Hematopoietic multipotent progenitor cell treated with erythropoietin and hydrocortisone succinate and interleukin-3 and kit ligand, for 8 days (in vitro differentiated cells): ENCODE results near the gene SPIRE1.

Experiments
- DNase-seq: peaks from one replicate; pipeline ENCODE4 v3.0.0-alpha.2; 2015

SPIRE1 gene

GRCh38 chr18:12409469-12409868, 248.4 kb downstream of the SPIRE1 start:
- no peak for DNase-seq

- DNase-seq: no peak
These were observed 249.5 kb downstream of the SPIRE1 start for GRCh38 chr18:12408247-12408869.

- DNase-seq: no peak
These were observed 251.4 kb downstream of the SPIRE1 start for GRCh38 chr18:12406371-12407111.

- DNase-seq: no peak
These were observed 252.8 kb downstream of the SPIRE1 start for GRCh38 chr18:12405066-12405465.

GRCh38 chr18:12403601-12404506, 254.1 kb downstream of the SPIRE1 start:
- DNase-seq: no peak

- DNase-seq: no peak
These were observed 256.0 kb downstream of the SPIRE1 start for GRCh38 chr18:12401881-12402280.

GRCh38 chr18:12399231-12399630, 258.7 kb downstream of the SPIRE1 start:
- DNase-seq: no peak

- DNase-seq: no peak
These were observed 259.3 kb downstream of the SPIRE1 start for GRCh38 chr18:12398625-12399024.

- no peak for DNase-seq
These were observed 260.1 kb downstream of the SPIRE1 start for GRCh38 chr18:12397793-12398192.

- DNase-seq: no peak
These were observed 260.7 kb downstream of the SPIRE1 start for GRCh38 chr18:12397254-12397653.
